DOHH2 (cell line): ENCODE results near the gene DIS3L.
A peak's percentile ranks its signal among the peaks of the same experiment; 100 is the strongest.
"Not testable (repeated sequence)": the region's sequence is repeated elsewhere in the genome, so short reads cannot be mapped to it uniquely, and the experiment has no call there.

Experiments used
- H3F3A ChIP-seq: fragments of 200-600 bp; sonication (generic), shearing (Covaris generic); 2 replicates; pipeline ENCODE4 v1.6.0; 2016; ENCODE audit warnings: antibody characterized with exemption, mild to moderate bottlenecking; ENCODE audit not compliant: control insufficient read depth, insufficient read depth
- H3K27ac ChIP-seq: fragments of 200-600 bp; sonication (generic); 2 replicates; pipeline ENCODE4 v1.5.1; 2014; ENCODE audit warnings: low read depth, mild to moderate bottlenecking, low read length, moderate library complexity
- H3K27me3 ChIP-seq: fragments of 200-600 bp; sonication (generic); 2 replicates; pipeline ENCODE4 v1.6.1; 2014; ENCODE audit warnings: mild to moderate bottlenecking, low read length, mixed read lengths; ENCODE audit not compliant: control insufficient read depth
- H3K36me3 ChIP-seq: fragments of 200-600 bp; sonication (generic); 2 replicates; pipeline ENCODE4 v1.6.1; 2014; ENCODE audit warnings: mild to moderate bottlenecking, low read length, moderate library complexity, mixed read lengths; ENCODE audit not compliant: control insufficient read depth
- H3K4me1 ChIP-seq: fragments of 200-600 bp; sonication (generic); 2 replicates; pipeline ENCODE4 v1.6.1; 2014; ENCODE audit warnings: mild to moderate bottlenecking, low read length, mixed read lengths; ENCODE audit not compliant: control insufficient read depth
- H3K4me2 ChIP-seq: fragments of 200-600 bp; sonication (generic); 2 replicates; pipeline ENCODE4 v1.6.0; 2014; ENCODE audit warnings: mild to moderate bottlenecking, low read length, moderate library complexity
- H3K4me3 ChIP-seq: fragments of 200-600 bp; sonication (generic); 2 replicates; pipeline ENCODE4 v1.5.1; 2014; ENCODE audit warnings: mild to moderate bottlenecking, low read length, mixed read lengths
- H3K79me2 ChIP-seq: fragments of 200-600 bp; sonication (generic); 2 replicates; pipeline ENCODE4 v1.6.1; 2014; ENCODE audit warnings: mild to moderate bottlenecking, low read length, mixed read lengths; ENCODE audit not compliant: control insufficient read depth
- H3K9me2 ChIP-seq: fragments of 200-600 bp; sonication (generic); replicated peaks from 2 replicates; pipeline ENCODE4 v1.6.1; 2014; ENCODE audit warnings: mild to moderate bottlenecking, low read length, mixed read lengths; ENCODE audit not compliant: control insufficient read depth
- H3K9me3 ChIP-seq: fragments of 200-600 bp; sonication (generic); 2 replicates; pipeline ENCODE4 v1.6.1; 2014; ENCODE audit warnings: antibody characterized with exemption, low read length, mixed read lengths; ENCODE audit not compliant: control insufficient read depth, insufficient read depth
- H4K20me1 ChIP-seq: fragments of 200-600 bp; sonication (generic); 2 replicates; pipeline ENCODE4 v1.6.0; 2014; ENCODE audit warnings: low read depth, mild to moderate bottlenecking, antibody characterized with exemption, low read length, moderate library complexity; ENCODE audit not compliant: control insufficient read depth, insufficient read depth
- CTCF ChIP-seq: fragments of 200-600 bp; sonication (generic); IDR thresholded peaks from one replicate; pipeline ENCODE4 v1.5.1; 2014; ENCODE audit warnings: antibody characterized with exemption, mild to moderate bottlenecking, low read depth, low read length; ENCODE audit not compliant: poor library complexity, severe bottlenecking
- EZH2phosphoT487 ChIP-seq: fragments of 200-600 bp; sonication (generic); IDR thresholded peaks from 2 replicates; pipeline ENCODE4 v1.6.1; 2017; ENCODE audit warnings: borderline replicate concordance, mild to moderate bottlenecking, antibody characterized with exemption, low read length, moderate library complexity, mixed read lengths

Gene DIS3L

DNA sequence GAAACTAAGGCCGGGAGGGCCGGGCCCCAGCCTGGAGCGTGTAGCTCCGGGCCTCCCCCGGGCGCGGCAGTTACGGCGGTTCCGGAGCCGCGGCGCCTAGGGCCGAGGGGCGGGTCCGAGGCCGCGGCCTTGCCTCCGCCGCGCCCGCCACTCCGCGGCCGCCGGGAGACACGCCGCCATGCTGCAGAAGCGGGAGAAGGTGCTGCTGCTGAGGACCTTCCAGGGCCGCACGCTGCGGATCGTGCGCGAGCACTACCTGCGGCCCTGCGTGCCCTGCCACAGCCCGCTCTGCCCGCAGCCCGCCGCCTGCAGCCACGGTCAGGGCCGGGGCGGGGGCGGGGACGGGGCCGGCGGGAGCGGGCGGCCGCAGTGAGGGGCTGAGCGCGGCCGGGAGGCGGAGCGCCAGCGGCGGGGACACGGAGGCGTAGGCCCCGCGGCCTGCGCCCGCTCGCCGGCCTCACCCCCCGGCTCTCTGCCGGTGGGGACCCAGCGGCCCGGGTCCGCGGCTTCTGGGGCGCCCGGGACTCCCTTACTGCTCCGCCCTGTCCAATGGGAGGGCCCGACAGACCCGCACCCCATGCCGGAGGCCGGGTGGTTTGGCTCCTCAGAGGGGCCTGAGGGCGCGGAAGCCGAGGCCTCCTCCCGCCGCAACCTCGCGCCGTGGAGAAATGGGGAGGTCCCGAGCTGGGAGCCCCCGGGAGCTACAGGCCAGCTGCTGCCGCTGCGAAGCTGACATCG lies at the start of gene DIS3L:
TSS of gene DIS3L (plus strand) at position 150 of the 738 bp plus-strand sequence. CDS start at position 179, 29 bp downstream.
- TF ChIP-seq CTCF (no peak), EZH2phosphoT487 (no peak)
- H3K9me3 ChIP-seq, result no peaks in the 10 kb centered on the region
- H3F3A ChIP-seq, result peaks cover 10% of the 10 kb centered on the region
- no peaks in the 10 kb centered on the region for H3K27me3 ChIP-seq
- no peaks in the 10 kb centered on the region for H4K20me1 ChIP-seq
- peak within 1 kb of the TSS; percentile 88 for H3K4me3 ChIP-seq
- H3K27ac ChIP-seq, result peak within 1 kb of the TSS; percentile 92
- H3K9me2 ChIP-seq, result no peaks in the 10 kb centered on the region
- H3K36me3 ChIP-seq, result peaks cover 43% of the 10 kb centered on the region
- peaks cover 66% of the 10 kb centered on the region for H3K79me2 ChIP-seq
- H3K4me2 ChIP-seq, result peak within 1 kb of the TSS; percentile 98
- peaks cover 52% of the 10 kb centered on the region for H3K4me1 ChIP-seq

DNA sequence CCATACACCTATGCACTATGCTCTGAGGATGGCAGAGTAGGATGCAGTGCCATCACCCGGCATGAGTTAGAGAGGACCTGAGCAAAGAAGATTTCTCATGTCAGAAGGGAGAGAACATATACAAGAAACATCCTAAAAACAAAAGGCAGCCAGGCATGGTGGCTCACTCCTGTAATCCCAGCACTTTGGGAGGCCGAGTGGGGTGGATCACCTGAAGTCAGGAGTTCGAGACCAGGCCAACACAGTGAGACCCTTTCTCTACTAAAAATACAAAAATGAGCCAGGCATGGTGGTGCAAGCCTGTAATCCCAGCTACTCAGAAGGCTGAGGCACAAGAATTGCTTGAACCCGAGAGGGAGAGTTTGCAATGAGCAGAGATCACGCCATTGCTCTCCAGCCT lies 47.5 kb upstream of the DIS3L start:
- Histone ChIP-seq H3K79me2 (peaks cover 99% of the 10 kb centered on the region), H3K4me1 (peaks cover 85% of the 10 kb centered on the region), H3K36me3 (peaks cover 78% of the 10 kb centered on the region), H3F3A (peaks cover 15% of the 10 kb centered on the region), H3K4me2 (0 out of 2 replicates have a peak overlapping the region, but pooled peaks have one; percentile 3)
- H3K9me2 ChIP-seq, H3K27me3 ChIP-seq, H4K20me1 ChIP-seq, H3K4me3 ChIP-seq, H3K9me3 ChIP-seq, H3K27ac ChIP-seq: not testable (repeated sequence)

- Histone ChIP-seq H3K27ac (no peak overlapping the region), H3F3A (peaks cover 15% of the 10 kb centered on the region), H4K20me1 (0 out of 2 replicates have a peak, but pooled peaks cover 3% of the 10 kb centered on the region), H3K9me3 (no peaks in the 10 kb centered on the region), H3K27me3 (no peaks in the 10 kb centered on the region), H3K4me3 (no peak overlapping the region), H3K4me2 (no peak overlapping the region), H3K9me2 (no peaks in the 10 kb centered on the region), H3K79me2 (peaks cover 99% of the 10 kb centered on the region), H3K4me1 (peaks cover 85% of the 10 kb centered on the region), H3K36me3 (peaks cover 75% of the 10 kb centered on the region)
- TF ChIP-seq CTCF (no peak), EZH2phosphoT487 (no peak)
Observed at GRCh38 chr15:66246937-66247336, 46.4 kb upstream of the DIS3L start.

DNA sequence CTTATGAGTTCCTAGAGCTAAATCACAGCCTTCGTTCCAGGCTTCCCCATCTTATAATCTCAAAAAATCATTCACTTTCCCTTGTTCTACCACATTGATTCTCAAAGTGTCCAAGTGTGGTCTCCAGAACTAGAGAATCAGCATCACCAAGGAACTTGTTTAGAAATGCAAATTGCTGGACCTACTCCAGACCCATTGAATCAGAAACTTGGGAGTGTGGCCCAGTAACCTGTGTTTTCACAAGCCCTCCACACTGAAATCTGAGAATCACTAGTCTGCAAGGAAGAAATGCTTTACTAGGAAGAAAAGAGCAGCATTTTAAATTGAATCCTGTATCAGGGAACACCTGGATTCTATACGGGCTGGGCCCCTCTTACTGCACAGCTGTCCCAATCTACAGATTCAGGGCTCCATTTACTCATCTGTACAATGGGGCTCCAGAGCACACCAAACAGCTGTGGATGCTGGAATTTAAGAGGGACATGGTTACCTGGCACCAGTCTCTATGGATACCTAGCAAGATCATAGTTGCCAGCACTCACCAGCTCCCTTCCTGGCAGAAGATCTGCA lies 43.7 kb upstream of the DIS3L start:
- Histone ChIP-seq H3K4me2 (peak overlapping the region; percentile 92), H3K4me3 (no peak overlapping the region), H3K27me3 (peaks cover 8% of the 10 kb centered on the region), H3K36me3 (peaks cover 55% of the 10 kb centered on the region), H3K9me2 (no peaks in the 10 kb centered on the region), H3K27ac (no peak overlapping the region), H3K79me2 (peaks cover 94% of the 10 kb centered on the region), H3F3A (peaks cover 15% of the 10 kb centered on the region), H3K4me1 (peaks cover 67% of the 10 kb centered on the region), H4K20me1 (0 out of 2 replicates have a peak, but pooled peaks cover 3% of the 10 kb centered on the region), H3K9me3 (no peaks in the 10 kb centered on the region)
- TF ChIP-seq CTCF (no peak), EZH2phosphoT487 (no peak)
